ENCODE results near the gene CACNG7. TPM values are rescaled to one million over a fixed set of nuclear protein-coding genes. Genes with fewer than 3 reads are reported as not detected.

The CACNG7 gene
- total and polyA plus RNA-seq, 3 donors from 2014 or later, result 0.39 to 0.81 (median 0.53) TPM

GRCh38 chr19:53989600-53990533, 80.8 kb downstream of the CACNG7 start:
- no peak for TF ChIP-seq CTCF (IDR thresholded peaks at IDR 0.05)
- no peak for TF ChIP-seq POLR2A (IDR thresholded peaks at IDR 0.05)
- no peaks in the 10 kb centered on the region for H3K36me3 ChIP-seq (ENCODE audit: low read depth, missing control alignments)
- no peak for DNase-seq
- no peaks in the 10 kb centered on the region for H3K27me3 ChIP-seq
- 67 to 72% methylated on average over 14 to 21 of the region's 22 CpGs for WGBS, 2 donors
- H3K9me3 ChIP-seq, result no peaks in the 10 kb centered on the region
- H3K4me1 ChIP-seq, result peaks cover 3% of the 10 kb centered on the region
- no peak overlapping the region for H3K27ac ChIP-seq
- H3K4me3 ChIP-seq, result no peak overlapping the region
- intact Hi-C loops (cut with DNase I; ENCODE audit: low total_unique reads), result no loop called here

- Histone ChIP-seq H3K27ac (no peak within 1 kb of the TSS), H3K9me3 (no peaks in the 10 kb centered on the region), H3K4me3 (peak within 1 kb of the TSS; percentile 21 to 36), H3K27me3 (no peaks in the 10 kb centered on the region), H3K36me3 (ENCODE audit: low read depth, missing control alignments) (no peaks in the 10 kb centered on the region), H3K4me1 (peaks cover 3% of the 10 kb centered on the region)
- no peak for DNase-seq
- intact Hi-C loops (cut with DNase I; ENCODE audit: low total_unique reads), result no loop called here
- TF ChIP-seq POLR2A (IDR thresholded peaks at IDR 0.05), result no peak
- no peak for TF ChIP-seq CTCF (IDR thresholded peaks at IDR 0.05)
- 4 to 16% methylated on average over 10 to 55 of the region's 66 CpGs for WGBS, 2 donors
Measured at GRCh38 chr19:53991224-53992113, 82.4 kb downstream of the CACNG7 start, which contains the start of gene CACNG6. Gene CACNG6 (plus strand): TSS chr19:53991637. CDS start chr19:53992878, 1,241 bp downstream.

GRCh38 chr19:53992211-53992610, 83.1 kb downstream of the CACNG7 start:
- TF ChIP-seq CTCF (IDR thresholded peaks at IDR 0.05), result no peak
- no peak for TF ChIP-seq POLR2A (IDR thresholded peaks at IDR 0.05)
- Histone ChIP-seq H3K9me3 (no peaks in the 10 kb centered on the region), H3K4me1 (peaks cover 3% of the 10 kb centered on the region), H3K27ac (no peak overlapping the region), H3K27me3 (no peaks in the 10 kb centered on the region), H3K36me3 (ENCODE audit: low read depth, missing control alignments) (no peaks in the 10 kb centered on the region), H3K4me3 (peak overlapping the region in 1 of 2 donors; percentile 36)
- WGBS, 2 donors, result 45 to 52% methylated on average over 9 of the region's 9 CpGs
- DNase-seq, result no peak
- intact Hi-C loops (cut with DNase I; ENCODE audit: low total_unique reads), result no loop called here

GRCh38 chr19:53992815-53993214, 83.7 kb downstream of the CACNG7 start:
- 19% methylated on average over 38 of the region's 43 CpGs; no CpG with 5 or more reads in 1 of the 2 donors for WGBS, 2 donors
- H3K4me3 ChIP-seq, result no peak overlapping the region
- intact Hi-C loops (cut with DNase I; ENCODE audit: low total_unique reads), result no loop called here

More at GRCh38 chr19:53992815-53993214, 83.7 kb downstream of the CACNG7 start:
- no peak overlapping the region for H3K27ac ChIP-seq
- H3K27me3 ChIP-seq, result no peaks in the 10 kb centered on the region
- TF ChIP-seq CTCF (IDR thresholded peaks at IDR 0.05), result no peak
- no peaks in the 10 kb centered on the region for H3K36me3 ChIP-seq (ENCODE audit: low read depth, missing control alignments)
- DNase-seq, result no peak
- H3K9me3 ChIP-seq, result no peaks in the 10 kb centered on the region
- H3K4me1 ChIP-seq, result peaks cover 3% of the 10 kb centered on the region

Measured in testis (tissue), 3 donors.